Suprapubic skin (tissue), 4 donors: ENCODE data around the gene GUCY1A2. TPM values are rescaled to one million over a fixed set of nuclear protein-coding genes. Genes with fewer than 3 reads are reported as not detected.

Source experiments
- DNase-seq, 2 donors: peaks; one replicate each; pipeline ENCODE4 v3.0.0-alpha.2; 2019; ENCODE audit warnings: low spot score in 2 of 2
- H3K27ac ChIP-seq: fragments of 200-600 bp; sonication (generic); one replicate; pipeline ENCODE4 v1.5.1; 2019
- H3K27me3 ChIP-seq: fragments of 200-600 bp; sonication (generic); one replicate; pipeline ENCODE4 v1.5.1; 2019
- H3K36me3 ChIP-seq: fragments of 200-600 bp; sonication (generic); one replicate; pipeline ENCODE4 v1.5.1; 2019
- H3K4me1 ChIP-seq: fragments of 200-600 bp; sonication (generic); one replicate; pipeline ENCODE4 v1.5.1; 2019
- H3K4me3 ChIP-seq: fragments of 200-600 bp; sonication (generic); one replicate; pipeline ENCODE4 v1.5.1; 2019; ENCODE audit warnings: mild to moderate bottlenecking
- H3K9me3 ChIP-seq: fragments of 200-600 bp; sonication (generic); one replicate; pipeline ENCODE4 v1.5.1; 2019
- CTCF ChIP-seq, 2 donors: fragments of 200-600 bp in 1 of 2; fragments of 450-650 bp in 1 of 2; sonication (generic) in 1 of 2; IDR thresholded peaks; one replicate each; pipeline ENCODE4 v1.5.1; 2016 to 2019; ENCODE audit warnings: antibody characterized with exemption in 2 of 2, mild to moderate bottlenecking in 1 of 2, moderate library complexity in 1 of 2
- EP300 ChIP-seq: sonication (generic); formaldehyde crosslinking; IDR thresholded peaks from one replicate; pipeline ENCODE4 v1.6.1; 2017; ENCODE audit warnings: antibody characterized with exemption
- POLR2A ChIP-seq, 2 donors: fragments of 450-650 bp; IDR thresholded peaks; one replicate each; pipeline ENCODE4 v1.6.1; 2017; ENCODE audit warnings: antibody characterized with exemption in 2 of 2, mild to moderate bottlenecking in 2 of 2, moderate library complexity in 2 of 2
- POLR2AphosphoS5 ChIP-seq, 3 donors: sonication (generic); formaldehyde crosslinking; IDR thresholded peaks; one replicate each; pipeline ENCODE4 v1.6.1; 2017; ENCODE audit warnings: antibody characterized with exemption in 3 of 3
- WGBS: methylation state at CpG from one replicate; pipeline ENCODE4 v1.1.5; 2018; 5-methylcytosine and 5-hydroxymethylcytosine counted together
- total RNA-seq, 4 donors: library from RNA; depleted of rRNA; stranded (reverse); fragments of >200 nt; gene quantifications; one replicate each; pipeline ENCODE4 v1.1.0, GENCODE V29; 2016

GUCY1A2 gene
- total RNA-seq, 4 donors from 2014 or later: 0.49 to 2.7 (median 1.2) TPM

- H3K27me3 ChIP-seq: no peaks in the 10 kb centered on the region
- H3K36me3 ChIP-seq: no peaks in the 10 kb centered on the region
- no peak overlapping the region for H3K27ac ChIP-seq
- H3K4me1 ChIP-seq: no peaks in the 10 kb centered on the region
- H3K4me3 ChIP-seq: no peak overlapping the region
- DNase-seq: no peak
- no peak for TF ChIP-seq CTCF (IDR thresholded peaks at IDR 0.05)
- TF ChIP-seq POLR2AphosphoS5 (IDR thresholded peaks at IDR 0.05): no peak
- no peak for TF ChIP-seq POLR2A (IDR thresholded peaks at IDR 0.05)
- TF ChIP-seq EP300: no peak
- H3K9me3 ChIP-seq: no peaks in the 10 kb centered on the region
These were observed 247.7 kb downstream of the GUCY1A2 start for GRCh38 chr11:106770489-106771085.

- TF ChIP-seq POLR2A (IDR thresholded peaks at IDR 0.05): no peak
- TF ChIP-seq POLR2AphosphoS5 (IDR thresholded peaks at IDR 0.05): no peak
- no peak for TF ChIP-seq EP300
- no peak for TF ChIP-seq CTCF (IDR thresholded peaks at IDR 0.05)
- H3K4me1 ChIP-seq: no peaks in the 10 kb centered on the region
- H3K27ac ChIP-seq: no peak overlapping the region
- no peaks in the 10 kb centered on the region for H3K27me3 ChIP-seq
- H3K4me3 ChIP-seq: no peak overlapping the region
- DNase-seq: no peak
- H3K9me3 ChIP-seq: no peaks in the 10 kb centered on the region
- WGBS: 79% methylated on average over 2 of the region's 2 CpGs
- H3K36me3 ChIP-seq: no peaks in the 10 kb centered on the region
These were observed 252.6 kb downstream of the GUCY1A2 start for GRCh38 chr11:106765469-106766258.

GRCh38 chr11:106763501-106763900 lies 254.8 kb downstream of the GUCY1A2 start:
- DNase-seq: no peak
- no peaks in the 10 kb centered on the region for H3K4me1 ChIP-seq
- H3K27ac ChIP-seq: no peak overlapping the region
- no peaks in the 10 kb centered on the region for H3K9me3 ChIP-seq
- 77% methylated on average over 3 of the region's 3 CpGs for WGBS
- TF ChIP-seq EP300: no peak
- TF ChIP-seq POLR2A (IDR thresholded peaks at IDR 0.05): no peak
- no peak overlapping the region for H3K4me3 ChIP-seq
- H3K27me3 ChIP-seq: no peaks in the 10 kb centered on the region
- no peaks in the 10 kb centered on the region for H3K36me3 ChIP-seq

GRCh38 chr11:106761745-106762144 lies 256.5 kb downstream of the GUCY1A2 start:
- Histone ChIP-seq H3K9me3 (no peaks in the 10 kb centered on the region), H3K27me3 (no peaks in the 10 kb centered on the region), H3K4me3 (no peak overlapping the region), H3K4me1 (no peaks in the 10 kb centered on the region), H3K27ac (no peak overlapping the region), H3K36me3 (no peaks in the 10 kb centered on the region)
- DNase-seq: no peak
- no peak for TF ChIP-seq EP300
- TF ChIP-seq POLR2AphosphoS5 (IDR thresholded peaks at IDR 0.05): no peak
- no peak for TF ChIP-seq POLR2A (IDR thresholded peaks at IDR 0.05)
- TF ChIP-seq CTCF (IDR thresholded peaks at IDR 0.05): no peak
- WGBS: 97% methylated on average over 1 of the region's 1 CpG

GRCh38 chr11:106761240-106761639 lies 257.0 kb downstream of the GUCY1A2 start:
- DNase-seq: no peak
- Histone ChIP-seq H3K9me3 (no peaks in the 10 kb centered on the region), H3K4me3 (no peak overlapping the region), H3K36me3 (no peaks in the 10 kb centered on the region), H3K4me1 (no peaks in the 10 kb centered on the region), H3K27me3 (no peaks in the 10 kb centered on the region), H3K27ac (no peak overlapping the region)
- WGBS: 3% methylated on average over 1 of the region's 1 CpG
- no peak for TF ChIP-seq CTCF (IDR thresholded peaks at IDR 0.05)
- TF ChIP-seq POLR2A (IDR thresholded peaks at IDR 0.05): no peak
- TF ChIP-seq EP300: no peak
- TF ChIP-seq POLR2AphosphoS5 (IDR thresholded peaks at IDR 0.05): no peak
